ENCODE results near the gene USP2.

The USP2 gene

GRCh38 chr11:119378851-119379465 lies 2.5 kb downstream of the USP2 start:
- no peak overlapping the region for H3K4me3 ChIP-seq (ENCODE audit: low read depth, low read length)
- in situ Hi-C loops (cut with HindIII; ENCODE audit: low sequenced_read_pairs): no loop called here
- TF ChIP-seq, protein P1, sequence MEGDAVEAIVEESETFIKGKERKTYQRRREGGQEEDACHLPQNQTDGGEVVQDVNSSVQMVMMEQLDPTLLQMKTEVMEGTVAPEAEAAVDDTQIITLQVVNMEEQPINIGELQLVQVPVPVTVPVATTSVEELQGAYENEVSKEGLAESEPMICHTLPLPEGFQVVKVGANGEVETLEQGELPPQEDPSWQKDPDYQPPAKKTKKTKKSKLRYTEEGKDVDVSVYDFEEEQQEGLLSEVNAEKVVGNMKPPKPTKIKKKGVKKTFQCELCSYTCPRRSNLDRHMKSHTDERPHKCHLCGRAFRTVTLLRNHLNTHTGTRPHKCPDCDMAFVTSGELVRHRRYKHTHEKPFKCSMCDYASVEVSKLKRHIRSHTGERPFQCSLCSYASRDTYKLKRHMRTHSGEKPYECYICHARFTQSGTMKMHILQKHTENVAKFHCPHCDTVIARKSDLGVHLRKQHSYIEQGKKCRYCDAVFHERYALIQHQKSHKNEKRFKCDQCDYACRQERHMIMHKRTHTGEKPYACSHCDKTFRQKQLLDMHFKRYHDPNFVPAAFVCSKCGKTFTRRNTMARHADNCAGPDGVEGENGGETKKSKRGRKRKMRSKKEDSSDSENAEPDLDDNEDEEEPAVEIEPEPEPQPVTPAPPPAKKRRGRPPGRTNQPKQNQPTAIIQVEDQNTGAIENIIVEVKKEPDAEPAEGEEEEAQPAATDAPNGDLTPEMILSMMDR (IDR thresholded peaks at IDR 0.05; ENCODE audit: low read depth, low read length): no peak
- no peak for DNase-seq (ENCODE audit: low read depth, low spot score)

GRCh38 chr11:119377961-119378667 lies 3.4 kb downstream of the USP2 start:
- no peak overlapping the region for H3K4me3 ChIP-seq (ENCODE audit: low read depth, low read length)
- in situ Hi-C loops (cut with HindIII; ENCODE audit: low sequenced_read_pairs): no loop called here
- TF ChIP-seq, protein P1 (IDR thresholded peaks at IDR 0.05; ENCODE audit: low read depth, low read length): no peak
- no peak for DNase-seq (ENCODE audit: low read depth, low spot score)

DNA sequence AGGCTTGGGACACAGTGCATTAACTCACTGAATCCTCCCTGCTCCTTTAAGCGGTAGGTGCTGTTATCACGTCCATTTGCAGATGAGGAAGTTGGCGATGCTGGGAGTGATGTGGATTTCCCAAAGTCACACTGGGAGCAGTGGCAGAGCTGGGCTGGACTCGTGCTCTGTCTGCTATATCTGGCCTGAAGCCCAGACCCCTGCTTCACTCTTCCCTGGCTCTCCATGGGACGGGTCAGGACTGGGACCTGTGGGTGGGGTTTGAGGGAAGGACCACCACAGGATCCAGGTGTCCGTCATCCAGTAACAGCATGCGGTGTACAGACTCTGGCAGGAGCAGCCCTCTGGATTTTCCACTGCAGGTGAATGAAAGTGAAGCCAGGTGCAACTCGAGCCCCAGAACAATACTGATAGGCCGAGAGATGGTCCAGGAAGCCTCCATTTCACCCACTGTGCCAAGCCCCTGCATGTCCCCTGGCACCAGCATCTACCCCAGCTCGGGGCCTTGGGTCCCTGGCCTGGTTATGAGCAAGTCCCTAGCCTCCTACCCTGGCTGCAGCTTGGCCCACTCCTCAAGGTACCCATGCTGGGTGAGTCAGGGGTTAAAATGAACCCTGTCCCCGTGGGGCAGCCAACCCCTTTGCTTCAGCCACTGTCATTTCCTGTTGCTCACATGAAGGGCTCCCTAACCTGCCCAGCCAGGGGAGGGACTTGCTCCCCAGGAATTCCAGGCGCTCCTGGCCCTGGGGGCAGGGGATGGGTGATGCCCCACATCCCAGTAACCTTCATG lies 4.2 kb downstream of the USP2 start:
- TF ChIP-seq, protein P1 (IDR thresholded peaks at IDR 0.05; ENCODE audit: low read depth, low read length): no peak
- no peak overlapping the region for H3K4me3 ChIP-seq (ENCODE audit: low read depth, low read length)
- in situ Hi-C loops (cut with HindIII; ENCODE audit: low sequenced_read_pairs): no loop called here
- DNase-seq (ENCODE audit: low read depth, low spot score): no peak

DNA sequence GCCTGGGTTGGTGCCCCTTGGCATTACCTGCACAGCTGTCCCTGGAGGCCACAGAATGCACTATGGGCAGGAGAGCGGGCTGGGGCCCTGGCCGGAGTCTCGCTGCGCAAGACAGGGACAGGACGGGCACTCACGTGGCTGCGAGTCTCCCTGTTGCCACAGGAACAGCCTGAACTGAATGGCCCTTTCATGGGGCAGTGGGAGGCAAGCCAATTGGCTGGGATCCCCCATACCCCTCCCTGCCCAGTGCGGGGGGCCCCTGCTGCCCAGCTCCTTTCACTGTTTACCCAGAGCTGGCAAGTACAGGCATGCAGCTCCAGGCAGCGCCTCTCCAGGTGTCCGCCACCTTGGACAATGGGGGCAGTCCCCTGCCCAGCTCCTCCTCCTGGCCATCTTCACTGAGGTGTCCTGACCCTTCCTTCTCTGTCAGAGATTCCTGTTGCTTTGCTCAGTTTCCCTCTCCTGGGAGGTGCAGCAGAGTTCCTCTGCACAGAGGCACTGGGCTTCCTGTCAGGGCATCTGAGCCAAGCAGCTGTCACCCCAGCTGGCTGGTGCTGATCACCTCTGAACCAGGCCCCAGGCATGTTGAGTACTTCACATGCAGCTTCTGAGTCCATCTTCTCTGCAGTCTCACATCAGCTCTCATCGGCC lies 5.2 kb downstream of the USP2 start:
- TF ChIP-seq, protein P1 (IDR thresholded peaks at IDR 0.05; ENCODE audit: low read depth, low read length): no peak
- no peak for DNase-seq (ENCODE audit: low read depth, low spot score)
- H3K4me3 ChIP-seq (ENCODE audit: low read depth, low read length): no peak overlapping the region
- in situ Hi-C loops (cut with HindIII; ENCODE audit: low sequenced_read_pairs): no loop called here

GRCh38 chr11:119375337-119376196 lies 5.9 kb downstream of the USP2 start:
- in situ Hi-C loops (cut with HindIII; ENCODE audit: low sequenced_read_pairs): no loop called here
- peak; percentile 74 for DNase-seq (ENCODE audit: low read depth, low spot score)
- TF ChIP-seq, protein P1 (IDR thresholded peaks at IDR 0.05; ENCODE audit: low read depth, low read length): no peak
- no peak overlapping the region for H3K4me3 ChIP-seq (ENCODE audit: low read depth, low read length)

Measured in astrocyte of the spinal cord (primary cell).